ENCODE measurements around the gene BRPF3.

The BRPF3 gene

DNA sequence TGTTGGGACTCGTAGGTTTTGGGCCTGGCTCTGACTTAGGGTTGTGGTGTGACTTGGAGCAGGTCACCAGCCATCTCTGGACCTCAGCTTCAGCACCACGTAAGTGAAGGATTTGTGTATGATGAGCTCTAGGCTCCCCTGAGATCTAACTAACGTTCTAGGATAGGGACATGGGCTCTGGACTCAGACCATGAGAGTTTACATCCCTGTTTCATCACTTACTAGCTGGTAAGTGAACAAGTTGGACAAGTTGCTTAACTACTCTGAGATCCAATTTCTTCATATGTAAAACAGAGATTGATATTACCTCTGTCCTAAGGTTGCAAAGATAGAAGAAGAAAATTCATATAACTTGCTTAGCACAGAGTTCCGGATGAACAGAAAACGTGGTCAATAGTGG lies 53.0 kb downstream of the BRPF3 start:
- Histone ChIP-seq H3K4me1 (ENCODE audit: insufficient read depth, low read length) (peaks cover 6% of the 10 kb centered on the region), H3K27ac (ENCODE audit: low read depth, low read length) (no peak overlapping the region), H3K9ac (ENCODE audit: low read length) (no peak overlapping the region), H3K4me3 (ENCODE audit: low read depth in 1 of 2, low read length in 2 of 2) (no peak overlapping the region), H3K27me3 (ENCODE audit: control insufficient read depth in 1 of 2, insufficient read depth in 2 of 2, low read length in 2 of 2) (no peaks in the 10 kb centered on the region), H3K36me3 (ENCODE audit: insufficient read depth, low read length) (no peaks in the 10 kb centered on the region), H3K9me3 (ENCODE audit: low read length) (no peaks in the 10 kb centered on the region)

DNA sequence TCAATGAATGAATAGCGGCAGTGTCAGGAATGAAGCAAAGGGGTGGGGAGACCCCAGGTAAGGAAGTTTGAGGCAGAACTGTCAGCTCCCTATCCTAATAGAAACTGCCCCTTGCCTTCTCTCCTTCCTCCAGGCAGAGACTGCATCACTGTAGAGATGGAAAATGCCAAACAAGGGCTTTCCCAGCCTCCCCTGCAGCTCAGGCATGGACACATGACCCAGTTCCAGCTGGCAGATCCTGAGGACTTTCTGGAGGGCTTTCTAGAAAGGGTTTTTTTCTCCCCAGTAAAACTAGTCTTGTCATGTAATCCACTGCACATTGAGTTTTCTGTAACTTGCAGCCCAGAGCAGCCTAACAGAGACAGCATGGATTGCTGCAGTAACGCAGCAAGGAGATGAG lies 55.5 kb downstream of the BRPF3 start:
- Histone ChIP-seq H3K27me3 (ENCODE audit: control insufficient read depth in 1 of 2, insufficient read depth in 2 of 2, low read length in 2 of 2) (no peaks in the 10 kb centered on the region), H3K9ac (ENCODE audit: low read length) (no peak overlapping the region), H3K9me3 (ENCODE audit: low read length) (peaks cover 4% of the 10 kb centered on the region), H3K4me1 (ENCODE audit: insufficient read depth, low read length) (peaks cover 6% of the 10 kb centered on the region), H3K4me3 (ENCODE audit: low read depth in 1 of 2, low read length in 2 of 2) (no peak overlapping the region), H3K27ac (ENCODE audit: low read depth, low read length) (no peak overlapping the region), H3K36me3 (ENCODE audit: insufficient read depth, low read length) (no peaks in the 10 kb centered on the region)

GRCh38 chr6:36263390-36264000 lies 67.0 kb downstream of the BRPF3 start:
- no peak overlapping the region for H3K4me3 ChIP-seq (ENCODE audit: low read depth in 1 of 2, low read length in 2 of 2)
- H3K27ac ChIP-seq (ENCODE audit: low read depth, low read length): no peak overlapping the region
- H3K4me1 ChIP-seq (ENCODE audit: insufficient read depth, low read length): no peaks in the 10 kb centered on the region
- H3K9me3 ChIP-seq (ENCODE audit: low read length): peaks cover 8% of the 10 kb centered on the region
- no peak overlapping the region for H3K9ac ChIP-seq (ENCODE audit: low read length)
- no peaks in the 10 kb centered on the region for H3K27me3 ChIP-seq (ENCODE audit: control insufficient read depth in 1 of 2, insufficient read depth in 2 of 2, low read length in 2 of 2)
- H3K36me3 ChIP-seq (ENCODE audit: insufficient read depth, low read length): no peaks in the 10 kb centered on the region

GRCh38 chr6:36265744-36266143 lies 69.2 kb downstream of the BRPF3 start:
- no peak overlapping the region for H3K9ac ChIP-seq (ENCODE audit: low read length)
- H3K4me1 ChIP-seq (ENCODE audit: insufficient read depth, low read length): no peaks in the 10 kb centered on the region
- peaks cover 8% of the 10 kb centered on the region for H3K9me3 ChIP-seq (ENCODE audit: low read length)
- H3K27me3 ChIP-seq (ENCODE audit: control insufficient read depth in 1 of 2, insufficient read depth in 2 of 2, low read length in 2 of 2): peaks cover 0 to 4% of the 10 kb centered on the region in 2 donors
- H3K4me3 ChIP-seq (ENCODE audit: low read depth in 1 of 2, low read length in 2 of 2): no peak overlapping the region
- H3K27ac ChIP-seq (ENCODE audit: low read depth, low read length): no peak overlapping the region
- no peaks in the 10 kb centered on the region for H3K36me3 ChIP-seq (ENCODE audit: insufficient read depth, low read length)

GRCh38 chr6:36266913-36267644 lies 70.5 kb downstream of the BRPF3 start:
- Histone ChIP-seq H3K27ac (ENCODE audit: low read depth, low read length) (no peak overlapping the region), H3K4me3 (ENCODE audit: low read depth in 1 of 2, low read length in 2 of 2) (no peak overlapping the region), H3K9ac (ENCODE audit: low read length) (no peak overlapping the region), H3K4me1 (ENCODE audit: insufficient read depth, low read length) (no peaks in the 10 kb centered on the region), H3K27me3 (ENCODE audit: control insufficient read depth in 1 of 2, insufficient read depth in 2 of 2, low read length in 2 of 2) (peaks cover 0 to 9% of the 10 kb centered on the region in 2 donors), H3K9me3 (ENCODE audit: low read length) (peaks cover 8% of the 10 kb centered on the region), H3K36me3 (ENCODE audit: insufficient read depth, low read length) (no peaks in the 10 kb centered on the region)

GRCh38 chr6:36267731-36268477 lies 71.4 kb downstream of the BRPF3 start:
- Histone ChIP-seq H3K4me1 (ENCODE audit: insufficient read depth, low read length) (no peaks in the 10 kb centered on the region), H3K27me3 (ENCODE audit: control insufficient read depth in 1 of 2, insufficient read depth in 2 of 2, low read length in 2 of 2) (peaks cover 0 to 9% of the 10 kb centered on the region in 2 donors), H3K9ac (ENCODE audit: low read length) (no peak overlapping the region), H3K4me3 (ENCODE audit: low read depth in 1 of 2, low read length in 2 of 2) (no peak overlapping the region), H3K36me3 (ENCODE audit: insufficient read depth, low read length) (no peaks in the 10 kb centered on the region), H3K9me3 (ENCODE audit: low read length) (peaks cover 8% of the 10 kb centered on the region), H3K27ac (ENCODE audit: low read depth, low read length) (no peak overlapping the region)

DNA sequence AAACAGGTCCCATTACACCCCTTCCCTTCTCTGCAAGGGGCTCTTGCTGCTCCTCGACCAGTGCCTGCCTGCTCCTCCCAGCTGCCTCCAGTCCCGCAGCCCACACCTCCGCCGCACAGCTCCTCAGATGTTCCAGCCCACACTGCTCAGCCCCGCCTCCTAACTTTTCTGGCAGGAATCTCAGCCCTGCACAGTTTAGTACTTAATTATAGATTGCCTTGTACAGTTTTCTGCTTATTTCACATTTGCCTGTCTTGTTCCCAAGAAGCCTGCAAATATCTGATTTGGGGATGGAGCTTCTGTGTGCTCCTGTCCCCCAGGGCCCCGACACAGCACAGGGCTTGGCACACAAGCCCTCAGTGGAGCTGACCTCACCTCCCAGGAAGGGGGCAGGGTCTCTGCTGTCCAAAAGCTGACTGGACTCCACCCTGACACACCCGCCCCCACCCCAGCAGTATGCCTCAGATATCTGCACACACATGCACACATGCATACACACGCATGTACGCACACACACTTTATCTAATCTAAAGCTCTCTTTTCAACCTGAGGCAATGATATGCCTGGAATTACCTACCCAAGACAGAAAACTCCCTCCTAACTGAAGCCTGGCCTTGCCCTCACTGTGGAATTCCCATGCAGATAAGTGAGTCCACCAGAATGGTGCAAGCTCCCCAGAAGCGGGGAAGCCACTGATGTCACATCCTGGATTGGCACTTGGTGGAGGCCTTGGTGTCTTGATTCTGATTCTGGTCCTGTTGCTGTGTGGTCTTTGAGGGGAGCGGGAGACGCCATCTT lies 72.1 kb downstream of the BRPF3 start:
- Histone ChIP-seq H3K27ac (ENCODE audit: low read depth, low read length) (no peak overlapping the region), H3K4me1 (ENCODE audit: insufficient read depth, low read length) (no peaks in the 10 kb centered on the region), H3K9me3 (ENCODE audit: low read length) (peaks cover 8% of the 10 kb centered on the region), H3K27me3 (ENCODE audit: control insufficient read depth in 1 of 2, insufficient read depth in 2 of 2, low read length in 2 of 2) (peaks cover 0 to 9% of the 10 kb centered on the region in 2 donors), H3K36me3 (ENCODE audit: insufficient read depth, low read length) (no peaks in the 10 kb centered on the region), H3K4me3 (ENCODE audit: low read depth in 1 of 2, low read length in 2 of 2) (no peak overlapping the region), H3K9ac (ENCODE audit: low read length) (no peak overlapping the region)

DNA sequence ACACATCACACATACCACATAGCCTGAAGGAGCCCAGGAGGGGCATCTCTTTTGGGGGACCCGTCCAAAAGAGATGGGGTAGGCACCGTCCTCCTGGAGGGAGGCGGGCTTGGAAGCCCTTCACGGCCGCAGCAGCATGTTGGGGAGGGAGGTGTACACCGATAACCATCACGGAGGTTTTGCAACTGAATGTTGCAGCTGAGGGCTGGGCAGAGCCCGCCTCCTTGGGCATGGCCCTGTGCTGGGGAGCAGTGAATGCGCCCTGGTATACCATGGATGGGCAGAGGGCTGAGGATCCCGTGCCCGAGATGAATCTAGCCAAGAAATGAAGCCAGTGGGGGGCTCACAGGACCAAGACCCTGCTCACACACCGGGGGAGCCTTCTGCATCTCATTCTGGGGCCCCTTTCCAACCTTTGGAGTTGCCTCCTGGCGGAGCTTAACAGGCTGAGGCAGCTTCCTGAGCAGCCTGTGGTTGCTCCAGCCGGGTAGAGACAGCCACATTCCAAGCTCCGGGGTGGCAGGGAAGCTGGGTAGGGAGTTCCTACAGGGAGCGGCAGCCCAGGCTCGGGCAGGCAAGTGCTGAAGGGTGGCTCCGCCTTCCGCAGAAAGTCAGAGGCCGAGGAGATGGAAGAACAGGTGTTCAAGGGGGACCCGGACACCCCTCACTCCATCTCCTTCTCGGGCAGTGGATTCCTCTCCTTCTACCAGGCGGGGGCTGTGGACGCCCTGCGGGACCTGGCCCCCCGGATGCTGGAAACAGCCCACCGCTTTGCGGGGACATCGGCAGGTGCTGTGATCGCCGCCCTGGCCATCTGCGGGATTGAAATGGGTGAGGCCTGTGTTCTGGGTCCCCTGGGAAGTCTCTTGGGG lies 73.5 kb downstream of the BRPF3 start, which contains the start of gene PNPLA1:
Gene PNPLA1, plus strand, starts transcription at position 227 of the 872 bp plus-strand sequence. Its CDS starts 400 bp downstream, at position 627.
- Histone ChIP-seq H3K9ac (ENCODE audit: low read length) (no peak within 1 kb of the TSS), H3K4me1 (ENCODE audit: insufficient read depth, low read length) (no peaks in the 10 kb centered on the region), H3K36me3 (ENCODE audit: insufficient read depth, low read length) (no peaks in the 10 kb centered on the region), H3K27ac (ENCODE audit: low read depth, low read length) (no peak within 1 kb of the TSS), H3K9me3 (ENCODE audit: low read length) (peaks cover 8% of the 10 kb centered on the region), H3K4me3 (ENCODE audit: low read depth in 1 of 2, low read length in 2 of 2) (no peak within 1 kb of the TSS), H3K27me3 (ENCODE audit: control insufficient read depth in 1 of 2, insufficient read depth in 2 of 2, low read length in 2 of 2) (peaks cover 0 to 9% of the 10 kb centered on the region in 2 donors)

- Histone ChIP-seq H3K4me1 (ENCODE audit: insufficient read depth, low read length) (no peaks in the 10 kb centered on the region), H3K36me3 (ENCODE audit: insufficient read depth, low read length) (no peaks in the 10 kb centered on the region), H3K9ac (ENCODE audit: low read length) (no peak overlapping the region), H3K27ac (ENCODE audit: low read depth, low read length) (no peak overlapping the region), H3K27me3 (ENCODE audit: control insufficient read depth in 1 of 2, insufficient read depth in 2 of 2, low read length in 2 of 2) (peaks cover 0 to 9% of the 10 kb centered on the region in 2 donors), H3K9me3 (ENCODE audit: low read length) (no peaks in the 10 kb centered on the region), H3K4me3 (ENCODE audit: low read depth in 1 of 2, low read length in 2 of 2) (no peak overlapping the region)
These were observed 75.7 kb downstream of the BRPF3 start for GRCh38 chr6:36272234-36272633.

DNA sequence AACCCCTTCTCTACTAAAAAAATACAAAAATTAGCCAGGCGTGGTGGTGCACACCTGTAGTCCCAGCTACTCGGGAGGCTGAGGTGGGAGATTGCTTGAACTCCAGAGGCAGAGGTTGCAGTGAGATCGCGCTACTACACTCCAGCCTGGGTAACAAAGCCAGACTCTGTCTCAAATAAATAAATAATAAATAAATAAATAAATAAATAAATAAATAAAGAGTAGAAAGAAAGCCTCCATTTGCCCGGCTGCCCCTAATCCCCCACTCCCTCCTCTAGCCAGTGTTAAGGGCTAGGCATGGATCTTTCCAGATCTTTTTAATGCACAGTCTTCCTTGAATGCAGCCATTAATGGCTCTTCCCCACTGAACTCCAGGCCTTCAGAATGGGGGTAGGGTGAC lies 76.5 kb downstream of the BRPF3 start:
- Histone ChIP-seq H3K27me3 (ENCODE audit: control insufficient read depth in 1 of 2, insufficient read depth in 2 of 2, low read length in 2 of 2) (peaks cover 0 to 9% of the 10 kb centered on the region in 2 donors), H3K4me1 (ENCODE audit: insufficient read depth, low read length) (no peaks in the 10 kb centered on the region)

More for the DNA sequence above, 76.5 kb downstream of the BRPF3 start:
- no peak overlapping the region for H3K9ac ChIP-seq (ENCODE audit: low read length)
- H3K4me3 ChIP-seq (ENCODE audit: low read depth in 1 of 2, low read length in 2 of 2): no peak overlapping the region
- H3K9me3 ChIP-seq (ENCODE audit: low read length): no peaks in the 10 kb centered on the region
- H3K36me3 ChIP-seq (ENCODE audit: insufficient read depth, low read length): no peaks in the 10 kb centered on the region
- H3K27ac ChIP-seq (ENCODE audit: low read depth, low read length): no peak overlapping the region
